GM18951 (cell line): ENCODE measurements around the gene HLA-F.

Source experiments
- POLR2A ChIP-seq: IDR thresholded peaks from 4 replicates; pipeline ENCODE4 v1.6.1; 2011; ENCODE audit warnings: mild to moderate bottlenecking; ENCODE audit not compliant: insufficient read length, insufficient read depth; ENCODE audit errors: extremely low read depth
- in situ Hi-C: fragments of 300-500 bp; cut with MboI; formaldehyde crosslinking; loops from one replicate; pipeline ENCODE4 v1.12.0; 2022; ENCODE audit warnings: low sequenced_read_pairs, mixed read lengths, inconsistent platforms; ENCODE audit not compliant: unreplicated experiment

Gene HLA-F

DNA sequence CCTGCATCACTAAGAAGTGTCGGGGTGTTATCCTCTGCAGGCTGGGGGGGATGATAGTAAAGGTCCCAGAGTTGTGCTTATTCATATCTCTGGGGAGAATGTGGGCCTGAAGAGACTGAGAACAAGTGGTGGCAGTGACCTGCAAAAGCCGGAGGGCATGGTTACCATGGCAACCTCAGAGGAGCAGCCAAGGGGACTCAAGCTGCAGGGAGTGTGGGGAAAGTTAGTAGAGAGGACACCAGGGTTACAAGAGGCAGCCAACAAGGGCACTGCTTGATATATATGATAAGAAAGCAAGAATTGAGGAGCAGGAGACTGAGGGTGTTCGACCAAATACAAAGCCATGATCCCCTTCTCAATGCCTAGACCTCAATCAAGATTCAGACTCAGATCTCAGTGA lies 46.1 kb downstream of the HLA-F start:
- in situ Hi-C loops: no loop called here
- TF ChIP-seq POLR2A: no peak

DNA sequence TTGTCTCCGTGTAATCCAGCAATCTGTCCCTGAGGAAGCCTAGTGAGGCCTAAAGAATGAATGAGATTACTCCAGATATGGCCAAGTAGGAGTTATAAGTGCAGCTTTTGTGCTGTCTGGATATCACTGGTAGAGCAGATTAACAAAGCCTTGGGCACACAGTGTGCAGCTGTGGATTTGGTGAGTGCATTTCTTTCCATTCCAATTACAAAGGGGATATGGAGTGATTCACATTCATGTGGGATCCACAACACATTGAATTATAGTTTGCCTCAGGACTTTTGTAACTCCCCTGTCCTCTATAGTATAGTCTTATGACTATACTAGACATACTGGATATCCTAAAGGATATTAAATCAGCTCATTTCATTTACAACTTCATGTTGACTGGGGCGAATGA lies 47.1 kb downstream of the HLA-F start:
- TF ChIP-seq POLR2A: no peak
- in situ Hi-C loops: no loop called here

DNA sequence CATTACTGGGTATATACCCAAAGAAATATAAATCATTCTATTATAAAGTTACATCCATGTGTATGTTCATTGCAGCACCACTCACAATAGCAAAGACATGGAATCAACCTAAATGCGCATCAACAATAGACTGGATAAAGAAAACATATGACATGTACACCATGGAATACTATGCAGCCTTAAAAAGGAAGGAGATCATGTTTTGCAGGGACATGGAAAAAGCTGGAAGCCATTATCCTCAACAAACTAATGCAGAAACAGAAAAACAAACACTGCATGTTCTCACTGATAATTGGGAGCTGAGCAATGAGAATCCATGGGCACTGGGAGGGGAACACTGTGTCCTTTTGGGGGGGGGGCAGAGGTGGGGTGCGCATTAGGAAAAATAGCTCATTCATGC lies 53.5 kb downstream of the HLA-F start:
- TF ChIP-seq POLR2A: no peak
- in situ Hi-C loops: no loop called here
